HG02623 (cell line): Measurements from ENCODE around the gene RAPGEF5.

Experiments used
- ATAC-seq: cut with Tn5 transposase; IDR thresholded peaks from one replicate; pipeline ENCODE4 v1.9.1; 2021; ENCODE audit warnings: moderate library complexity; ENCODE audit not compliant: unreplicated experiment

RAPGEF5 gene

GRCh38 chr7:22350466-22351328 is 6.3 kb downstream of the RAPGEF5 start:
- peak; percentile 56 for ATAC-seq

- no peak for ATAC-seq
Measured at GRCh38 chr7:22348379-22348778, 8.6 kb downstream of the RAPGEF5 start.

- ATAC-seq = no peak
Measured at GRCh38 chr7:22346383-22347107, 10.4 kb downstream of the RAPGEF5 start.

- no peak for ATAC-seq
Measured at GRCh38 chr7:22344655-22345054, 12.3 kb downstream of the RAPGEF5 start.

GRCh38 chr7:22343612-22344011 is 13.3 kb downstream of the RAPGEF5 start:
- no peak for ATAC-seq

- ATAC-seq = no peak
Measured at GRCh38 chr7:22343071-22343470, 13.9 kb downstream of the RAPGEF5 start.

GRCh38 chr7:22339725-22340390 is 17.1 kb downstream of the RAPGEF5 start:
- no peak for ATAC-seq

GRCh38 chr7:22338877-22339276 is 18.1 kb downstream of the RAPGEF5 start:
- no peak for ATAC-seq

- ATAC-seq = no peak
Measured at GRCh38 chr7:22338411-22338810, 18.5 kb downstream of the RAPGEF5 start.

GRCh38 chr7:22333680-22334141 is 23.2 kb downstream of the RAPGEF5 start:
- ATAC-seq = no peak

- no peak for ATAC-seq
Measured at GRCh38 chr7:22332461-22332870, 24.5 kb downstream of the RAPGEF5 start.

GRCh38 chr7:22331704-22332103 is 25.2 kb downstream of the RAPGEF5 start:
- ATAC-seq = no peak

- no peak for ATAC-seq
Measured at GRCh38 chr7:22330903-22331302, 26.1 kb downstream of the RAPGEF5 start.

GRCh38 chr7:22329816-22330524 is 27.0 kb downstream of the RAPGEF5 start:
- no peak for ATAC-seq

GRCh38 chr7:22326181-22326580 is 30.8 kb downstream of the RAPGEF5 start:
- no peak for ATAC-seq

- no peak for ATAC-seq
Measured at GRCh38 chr7:22325671-22326070, 31.3 kb downstream of the RAPGEF5 start.

- no peak for ATAC-seq
Measured at GRCh38 chr7:22323714-22324113, 33.2 kb downstream of the RAPGEF5 start.

GRCh38 chr7:22320416-22320815 is 36.5 kb downstream of the RAPGEF5 start:
- no peak for ATAC-seq

GRCh38 chr7:22319424-22320403 is 37.2 kb downstream of the RAPGEF5 start:
- no peak for ATAC-seq

- ATAC-seq = no peak
Measured at GRCh38 chr7:22318376-22318775, 38.6 kb downstream of the RAPGEF5 start.
